K562 (cell line): ENCODE measurements around the gene HDHD2. TPM values are rescaled to one million over a fixed set of nuclear protein-coding genes. Genes with fewer than 3 reads are reported as not detected.

Experiments used
- BCL6 ChIP-seq: fragments of 250-450 bp; sonication (Bioruptor Pico); IDR thresholded peaks from 2 replicates; pipeline ENCODE4 v1.4.0; 2020
- CCNT2 ChIP-seq: IDR thresholded peaks from 2 replicates; pipeline ENCODE4 v1.6.1; 2011; ENCODE audit warnings: borderline replicate concordance, low read depth, mild to moderate bottlenecking, moderate library complexity, mixed read lengths, low read length; ENCODE audit not compliant: insufficient read length; ENCODE audit errors: extremely low read depth
- CXXC5 ChIP-seq: fragments of 250-450 bp; sonication (Bioruptor Pico); IDR thresholded peaks from 2 replicates; pipeline ENCODE4 v1.8.0; 2022; ENCODE audit warnings: inconsistent platforms, mild to moderate bottlenecking, moderate library complexity
- FIP1L1 ChIP-seq: fragments of 200-400 bp; formaldehyde crosslinking; IDR thresholded peaks from 2 replicates; pipeline ENCODE4 v1.6.1; 2018; ENCODE audit warnings: mild to moderate bottlenecking, low read depth, low read length; ENCODE audit not compliant: poor library complexity, severe bottlenecking
- GABPB1 ChIP-seq: sonication (generic); formaldehyde crosslinking; IDR thresholded peaks from 2 replicates; pipeline ENCODE4 v1.8.0; 2022; ENCODE audit warnings: mild to moderate bottlenecking, missing genetic modification reagents
- HDAC1 ChIP-seq, 2 experiments: fragments of 450-650 bp; IDR thresholded peaks; 2 replicates each; pipeline ENCODE4 v1.6.1; 2016 to 2017; ENCODE audit warnings: inconsistent platforms in 1 of 2, mild to moderate bottlenecking in 1 of 2, moderate library complexity in 1 of 2
- HDAC6 ChIP-seq: IDR thresholded peaks from 2 replicates; pipeline ENCODE4 v1.6.1; 2012; ENCODE audit warnings: low read depth, mild to moderate bottlenecking, control low read depth, inconsistent platforms, low read length, moderate library complexity
- HNRNPLL ChIP-seq: fragments of 200-400 bp; formaldehyde crosslinking; IDR thresholded peaks from 2 replicates; pipeline ENCODE4 v1.6.1; 2017; ENCODE audit warnings: low read length, low read depth, mild to moderate bottlenecking; ENCODE audit not compliant: poor library complexity, severe bottlenecking
- KLF6 ChIP-seq: fragments of 250-450 bp; sonication (Bioruptor Pico); IDR thresholded peaks from 2 replicates; pipeline ENCODE4 v1.4.0; 2020; ENCODE audit warnings: mild to moderate bottlenecking, moderate library complexity, borderline replicate concordance
- PCBP1 ChIP-seq: fragments of 200-400 bp; formaldehyde crosslinking; IDR thresholded peaks from 2 replicates; pipeline ENCODE4 v1.6.1; 2018; ENCODE audit warnings: mild to moderate bottlenecking, low read depth, low read length; ENCODE audit not compliant: poor library complexity, severe bottlenecking
- PHF20 ChIP-seq: fragments of 450-650 bp; IDR thresholded peaks from 2 replicates; pipeline ENCODE4 v1.6.1; 2018; ENCODE audit not compliant: partially characterized antibody
- POLR2H ChIP-seq: IDR thresholded peaks from 2 replicates; pipeline ENCODE4 v1.6.1; 2016; ENCODE audit warnings: missing genetic modification characterization, low read depth, mild to moderate bottlenecking, control low read depth, missing compliant biosample characterization, moderate library complexity
- TCF7L2 ChIP-seq: fragments of 150-350 bp; IDR thresholded peaks from 2 replicates; pipeline ENCODE4 v1.6.1; 2016; ENCODE audit warnings: low read depth, mild to moderate bottlenecking, low read length, moderate library complexity
- polyA plus RNA-seq, 8 experiments: library from polyadenylated mRNA; depleted of rRNA in 4 of 8; stranded (reverse) in 5 of 8; unstranded in 3 of 8; fragments of >200 nt; fragmentation: Nextera tagmentation in 2 of 8; fragmentation: Illumina TruSeq in 1 of 8; extraction: Ambion mirVana in 2 of 8; extraction: Trizol in 1 of 8; gene quantifications; 2 replicates each; pipeline versions ENCODE4 v1.2.1 to v1.2.3, GENCODE V29; 2011 to 2014; ENCODE audit warnings: inconsistent platforms in 1 of 8, missing spikeins in 1 of 8
- total RNA-seq, 7 experiments: library from RNA; depleted of rRNA in 6 of 7; stranded (reverse); fragments of >200 nt in 6 of 7; fragmentation: Illumina TruSeq in 2 of 7; extraction: Trizol in 2 of 7; gene quantifications; 2 replicates each; pipeline versions ENCODE4 v1.2.1 to v1.2.3, GENCODE V29; 2011 to 2021; ENCODE audit warnings: low replicate concordance in 1 of 7
- TF ChIP-seq, protein P1 (sequence below), 3 experiments: fragments of 200-800 bp in 1 of 3; fragments of 250-450 bp in 1 of 3; fragments of 450-650 bp in 1 of 3; sonication (Bioruptor Pico) in 1 of 3; sonication (Bioruptor generic) in 1 of 3; formaldehyde crosslinking in 1 of 3; IDR thresholded peaks; 2 replicates each; pipeline versions ENCODE4 v1.6.1 to v1.8.0; 2016 to 2022; ENCODE audit warnings: mild to moderate bottlenecking in 2 of 3, missing genetic modification characterization in 2 of 3, missing compliant biosample characterization in 1 of 3, moderate library complexity in 1 of 3
- TF ChIP-seq, protein P2 (sequence below): sonication (generic); formaldehyde crosslinking; IDR thresholded peaks from 2 replicates; pipeline ENCODE4 v1.8.1; 2022; ENCODE audit warnings: missing genetic modification reagents
- TF ChIP-seq, protein P3 (sequence below): fragments of 200-800 bp; sonication (Bioruptor generic); IDR thresholded peaks from 2 replicates; pipeline ENCODE4 v1.6.1; 2017; ENCODE audit warnings: missing genetic modification characterization, missing compliant biosample characterization

The HDHD2 gene
- total and polyA plus RNA-seq, 9 of the 15 experiments (the other 6 are each of a cell fraction or from before 2014, with no cell fraction given): 6.8 to 25.2 (median 21.5) TPM

DNA sequence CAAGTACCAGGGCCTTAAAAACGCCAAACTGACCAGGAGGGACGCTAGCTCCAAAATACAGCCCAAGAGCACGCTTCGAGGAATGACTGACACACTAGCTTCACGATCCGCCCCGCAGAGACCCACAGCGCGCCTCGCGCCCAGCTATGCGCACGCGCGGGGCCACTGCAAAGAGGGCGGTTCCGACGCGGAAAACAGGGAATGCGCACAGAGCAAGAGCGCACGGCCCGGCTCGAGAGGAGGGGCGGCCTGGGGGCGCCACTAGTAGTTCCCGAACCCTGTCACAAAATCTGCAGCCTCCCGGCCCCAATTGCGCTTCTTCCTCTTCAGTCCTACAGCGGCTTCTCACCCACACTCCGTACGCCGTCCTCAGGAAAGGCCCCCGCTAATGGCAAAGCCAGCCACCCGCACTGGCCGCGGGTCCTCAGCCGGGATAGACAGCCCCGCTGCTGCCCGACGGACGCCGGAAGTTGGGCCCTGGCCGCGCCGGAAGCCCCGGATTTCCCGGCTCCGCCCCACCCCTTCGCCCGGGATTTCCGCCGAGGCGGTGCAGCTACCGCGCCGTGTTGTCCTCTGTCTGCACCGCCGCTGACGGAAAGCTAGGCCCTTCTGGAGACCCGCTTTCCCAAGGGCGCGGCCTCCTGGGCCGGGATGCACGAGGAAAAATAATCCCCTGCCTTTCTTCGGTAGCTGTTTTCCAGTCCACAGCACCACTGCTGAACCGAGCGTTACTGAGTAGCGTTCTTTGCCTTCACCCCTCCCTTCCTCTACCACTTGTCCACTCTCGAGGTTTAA lies at the start of gene HDHD2 (continued):
- TF ChIP-seq, protein P1, sequence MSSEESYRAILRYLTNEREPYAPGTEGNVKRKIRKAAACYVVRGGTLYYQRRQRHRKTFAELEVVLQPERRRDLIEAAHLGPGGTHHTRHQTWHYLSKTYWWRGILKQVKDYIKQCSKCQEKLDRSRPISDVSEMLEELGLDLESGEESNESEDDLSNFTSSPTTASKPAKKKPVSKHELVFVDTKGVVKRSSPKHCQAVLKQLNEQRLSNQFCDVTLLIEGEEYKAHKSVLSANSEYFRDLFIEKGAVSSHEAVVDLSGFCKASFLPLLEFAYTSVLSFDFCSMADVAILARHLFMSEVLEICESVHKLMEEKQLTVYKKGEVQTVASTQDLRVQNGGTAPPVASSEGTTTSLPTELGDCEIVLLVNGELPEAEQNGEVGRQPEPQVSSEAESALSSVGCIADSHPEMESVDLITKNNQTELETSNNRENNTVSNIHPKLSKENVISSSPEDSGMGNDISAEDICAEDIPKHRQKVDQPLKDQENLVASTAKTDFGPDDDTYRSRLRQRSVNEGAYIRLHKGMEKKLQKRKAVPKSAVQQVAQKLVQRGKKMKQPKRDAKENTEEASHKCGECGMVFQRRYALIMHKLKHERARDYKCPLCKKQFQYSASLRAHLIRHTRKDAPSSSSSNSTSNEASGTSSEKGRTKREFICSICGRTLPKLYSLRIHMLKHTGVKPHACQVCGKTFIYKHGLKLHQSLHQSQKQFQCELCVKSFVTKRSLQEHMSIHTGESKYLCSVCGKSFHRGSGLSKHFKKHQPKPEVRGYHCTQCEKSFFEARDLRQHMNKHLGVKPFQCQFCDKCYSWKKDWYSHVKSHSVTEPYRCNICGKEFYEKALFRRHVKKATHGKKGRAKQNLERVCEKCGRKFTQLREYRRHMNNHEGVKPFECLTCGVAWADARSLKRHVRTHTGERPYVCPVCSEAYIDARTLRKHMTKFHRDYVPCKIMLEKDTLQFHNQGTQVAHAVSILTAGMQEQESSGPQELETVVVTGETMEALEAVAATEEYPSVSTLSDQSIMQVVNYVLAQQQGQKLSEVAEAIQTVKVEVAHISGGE (CRISPR knock-in tag; IDR thresholded peaks at IDR 0.05): peak in 2 of 3 experiments; percentile 46 to 89; a peak in 4 of 6 replicates
- TF ChIP-seq FIP1L1 (no peak), CXXC5 (CRISPR knock-in tag) (peak; percentile 42; the same call in 1 of the 2 replicates), KLF6 (CRISPR knock-in tag) (0 out of 2 replicates have a peak, but pooled peaks have one; percentile 19), HNRNPLL (peak; percentile 51), POLR2H (peak; percentile 55), TCF7L2 (no peak), CCNT2 (peak; percentile 10), BCL6 (CRISPR knock-in tag) (no peak), GABPB1 (CRISPR knock-in tag) (peak; percentile 84), PCBP1 (peak; percentile 42), HDAC6 (no peak), HDAC1 (IDR thresholded peaks at IDR 0.05) (peak in 1 of 2 experiments; percentile 44; a peak in 1 of 4 replicates), PHF20 (peak; percentile 77)
- TF ChIP-seq, protein P2, sequence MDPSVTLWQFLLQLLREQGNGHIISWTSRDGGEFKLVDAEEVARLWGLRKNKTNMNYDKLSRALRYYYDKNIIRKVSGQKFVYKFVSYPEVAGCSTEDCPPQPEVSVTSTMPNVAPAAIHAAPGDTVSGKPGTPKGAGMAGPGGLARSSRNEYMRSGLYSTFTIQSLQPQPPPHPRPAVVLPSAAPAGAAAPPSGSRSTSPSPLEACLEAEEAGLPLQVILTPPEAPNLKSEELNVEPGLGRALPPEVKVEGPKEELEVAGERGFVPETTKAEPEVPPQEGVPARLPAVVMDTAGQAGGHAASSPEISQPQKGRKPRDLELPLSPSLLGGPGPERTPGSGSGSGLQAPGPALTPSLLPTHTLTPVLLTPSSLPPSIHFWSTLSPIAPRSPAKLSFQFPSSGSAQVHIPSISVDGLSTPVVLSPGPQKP (CRISPR knock-in tag): no peak
- TF ChIP-seq, protein P3, sequence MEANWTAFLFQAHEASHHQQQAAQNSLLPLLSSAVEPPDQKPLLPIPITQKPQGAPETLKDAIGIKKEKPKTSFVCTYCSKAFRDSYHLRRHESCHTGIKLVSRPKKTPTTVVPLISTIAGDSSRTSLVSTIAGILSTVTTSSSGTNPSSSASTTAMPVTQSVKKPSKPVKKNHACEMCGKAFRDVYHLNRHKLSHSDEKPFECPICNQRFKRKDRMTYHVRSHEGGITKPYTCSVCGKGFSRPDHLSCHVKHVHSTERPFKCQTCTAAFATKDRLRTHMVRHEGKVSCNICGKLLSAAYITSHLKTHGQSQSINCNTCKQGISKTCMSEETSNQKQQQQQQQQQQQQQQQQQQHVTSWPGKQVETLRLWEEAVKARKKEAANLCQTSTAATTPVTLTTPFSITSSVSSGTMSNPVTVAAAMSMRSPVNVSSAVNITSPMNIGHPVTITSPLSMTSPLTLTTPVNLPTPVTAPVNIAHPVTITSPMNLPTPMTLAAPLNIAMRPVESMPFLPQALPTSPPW: peak; percentile 56
